ENCODE measurements around the gene CAMSAP3. TPM values are rescaled to one million over a fixed set of nuclear protein-coding genes. Genes with fewer than 3 reads are reported as not detected.

The CAMSAP3 gene
- total RNA-seq, 1 donor from 2014 or later, result 4.1 TPM

DNA sequence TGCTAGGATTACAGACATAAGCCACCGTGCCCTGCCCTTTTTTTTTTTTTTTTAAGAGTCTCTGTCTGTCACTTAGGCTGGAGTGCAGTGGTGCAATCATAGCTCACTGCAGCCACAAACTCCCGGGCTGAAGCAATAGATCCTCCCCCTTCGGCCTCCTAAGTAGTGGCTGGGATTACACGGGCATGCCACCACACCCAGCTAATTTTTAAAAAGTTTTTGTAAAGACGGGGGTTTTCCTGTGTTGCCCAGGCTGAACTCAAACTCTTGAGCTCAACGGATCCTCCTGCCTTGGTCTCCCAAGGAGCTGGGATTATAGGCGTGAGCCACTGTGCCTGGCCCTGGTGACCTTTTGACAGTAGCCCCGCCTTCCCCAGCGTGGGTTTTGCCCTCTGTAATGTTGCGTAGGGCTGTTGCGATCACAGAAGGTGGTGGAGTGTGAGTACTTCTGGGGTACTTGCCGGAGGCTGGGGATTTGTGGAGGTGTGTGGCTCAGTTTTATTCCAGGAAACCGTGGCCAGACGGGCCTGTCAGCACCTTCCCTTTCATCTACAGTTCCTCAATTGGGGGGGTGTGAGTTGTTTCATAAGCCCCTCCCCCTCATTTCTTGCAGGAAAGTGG lies 61.6 kb downstream of the CAMSAP3 start:
- no peak for FAIRE-seq
- Histone ChIP-seq H3K4me3 (ENCODE audit: insufficient read depth, low read depth, low read length) (no peak overlapping the region), H2AFZ (ENCODE audit: low read depth, low read length) (no peak overlapping the region), H3K4me1 (ENCODE audit: insufficient read depth, low read length) (no peaks in the 10 kb centered on the region), H3K27ac (ENCODE audit: low read depth, low read length) (no peak overlapping the region), H3K27me3 (ENCODE audit: insufficient read depth, low read length) (peaks cover 2% of the 10 kb centered on the region), H3K9ac (ENCODE audit: low read length) (no peak overlapping the region), H3K36me3 (ENCODE audit: insufficient read depth, low read length) (no peaks in the 10 kb centered on the region), H4K20me1 (ENCODE audit: insufficient read depth, low read length) (no peaks in the 10 kb centered on the region), H3K4me2 (ENCODE audit: low read length) (no peak overlapping the region), H3K79me2 (ENCODE audit: insufficient read depth, low read length) (no peaks in the 10 kb centered on the region), H3K9me3 (ENCODE audit: insufficient read depth, low read depth, low read length) (no peaks in the 10 kb centered on the region)
- no peak for TF ChIP-seq EZH2 (IDR thresholded peaks at IDR 0.05; ENCODE audit: insufficient read depth, low read length)
- TF ChIP-seq, protein P1, sequence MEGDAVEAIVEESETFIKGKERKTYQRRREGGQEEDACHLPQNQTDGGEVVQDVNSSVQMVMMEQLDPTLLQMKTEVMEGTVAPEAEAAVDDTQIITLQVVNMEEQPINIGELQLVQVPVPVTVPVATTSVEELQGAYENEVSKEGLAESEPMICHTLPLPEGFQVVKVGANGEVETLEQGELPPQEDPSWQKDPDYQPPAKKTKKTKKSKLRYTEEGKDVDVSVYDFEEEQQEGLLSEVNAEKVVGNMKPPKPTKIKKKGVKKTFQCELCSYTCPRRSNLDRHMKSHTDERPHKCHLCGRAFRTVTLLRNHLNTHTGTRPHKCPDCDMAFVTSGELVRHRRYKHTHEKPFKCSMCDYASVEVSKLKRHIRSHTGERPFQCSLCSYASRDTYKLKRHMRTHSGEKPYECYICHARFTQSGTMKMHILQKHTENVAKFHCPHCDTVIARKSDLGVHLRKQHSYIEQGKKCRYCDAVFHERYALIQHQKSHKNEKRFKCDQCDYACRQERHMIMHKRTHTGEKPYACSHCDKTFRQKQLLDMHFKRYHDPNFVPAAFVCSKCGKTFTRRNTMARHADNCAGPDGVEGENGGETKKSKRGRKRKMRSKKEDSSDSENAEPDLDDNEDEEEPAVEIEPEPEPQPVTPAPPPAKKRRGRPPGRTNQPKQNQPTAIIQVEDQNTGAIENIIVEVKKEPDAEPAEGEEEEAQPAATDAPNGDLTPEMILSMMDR (IDR thresholded peaks at IDR 0.05; ENCODE audit: insufficient read depth, low read depth, low read length), result no peak
- Mint-ChIP-seq H3K27me3 (ENCODE audit: low read depth, unreplicated experiment) (peaks cover 49% of the 10 kb centered on the region), H3K4me1 (ENCODE audit: low read depth, unreplicated experiment) (no peaks in the 10 kb centered on the region), H3K4me3 (ENCODE audit: unreplicated experiment) (no peak overlapping the region), H3K27ac (ENCODE audit: unreplicated experiment) (no peak overlapping the region), H3K36me3 (ENCODE audit: low read depth, unreplicated experiment) (no peaks in the 10 kb centered on the region), H3K9me3 (ENCODE audit: unreplicated experiment) (no peaks in the 10 kb centered on the region)
- DNase-seq (ENCODE audit: low read depth), result no peak

DNA sequence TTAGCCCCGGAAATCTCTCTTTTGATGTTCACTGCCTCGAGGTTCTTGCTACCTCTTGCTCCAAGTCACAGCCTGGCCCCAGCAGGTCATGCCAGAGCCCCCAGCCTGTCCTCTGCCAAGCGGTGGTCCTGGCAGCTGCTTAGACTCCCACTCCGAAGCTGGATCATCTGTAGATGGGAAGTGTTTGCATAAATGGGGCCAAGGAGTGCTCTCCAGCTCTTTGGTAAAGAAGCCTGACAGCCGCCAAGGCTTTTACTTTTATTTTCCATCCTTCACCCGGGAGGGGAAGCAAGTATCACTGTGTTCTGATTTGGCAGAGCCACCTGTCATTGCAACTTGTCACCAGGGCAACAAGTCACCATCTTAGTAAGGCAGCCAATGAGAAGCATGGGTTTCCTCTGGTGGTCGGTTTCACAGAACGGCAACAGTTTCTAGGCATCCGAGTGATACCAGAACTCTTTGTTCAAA lies 62.6 kb downstream of the CAMSAP3 start:
- H2AFZ ChIP-seq (ENCODE audit: low read depth, low read length), result no peak overlapping the region
- H3K4me3 ChIP-seq (ENCODE audit: insufficient read depth, low read depth, low read length), result no peak overlapping the region
- H3K4me1 ChIP-seq (ENCODE audit: insufficient read depth, low read length), result no peaks in the 10 kb centered on the region
- H3K9me3 ChIP-seq (ENCODE audit: insufficient read depth, low read depth, low read length), result no peaks in the 10 kb centered on the region
- H3K9ac ChIP-seq (ENCODE audit: low read length), result no peak overlapping the region
- H4K20me1 ChIP-seq (ENCODE audit: insufficient read depth, low read length), result no peaks in the 10 kb centered on the region
- H3K36me3 Mint-ChIP-seq (ENCODE audit: low read depth, unreplicated experiment), result no peaks in the 10 kb centered on the region
- H3K79me2 ChIP-seq (ENCODE audit: insufficient read depth, low read length), result no peaks in the 10 kb centered on the region
- no peak for FAIRE-seq
- no peak overlapping the region for H3K4me2 ChIP-seq (ENCODE audit: low read length)
- TF ChIP-seq EZH2 (IDR thresholded peaks at IDR 0.05; ENCODE audit: insufficient read depth, low read length), result no peak
- TF ChIP-seq, protein P1 (IDR thresholded peaks at IDR 0.05; ENCODE audit: insufficient read depth, low read depth, low read length), result no peak
- peaks cover 2% of the 10 kb centered on the region for H3K27me3 ChIP-seq (ENCODE audit: insufficient read depth, low read length)
- DNase-seq (ENCODE audit: low read depth), result no peak
- no peak overlapping the region for H3K27ac Mint-ChIP-seq (ENCODE audit: unreplicated experiment)
- H3K27ac ChIP-seq (ENCODE audit: low read depth, low read length), result no peak overlapping the region
- H3K36me3 ChIP-seq (ENCODE audit: insufficient read depth, low read length), result no peaks in the 10 kb centered on the region
- no peaks in the 10 kb centered on the region for H3K9me3 Mint-ChIP-seq (ENCODE audit: unreplicated experiment)
- H3K4me3 Mint-ChIP-seq (ENCODE audit: unreplicated experiment), result no peak overlapping the region
- H3K4me1 Mint-ChIP-seq (ENCODE audit: low read depth, unreplicated experiment), result no peaks in the 10 kb centered on the region
- H3K27me3 Mint-ChIP-seq (ENCODE audit: low read depth, unreplicated experiment), result peaks cover 43% of the 10 kb centered on the region

All from astrocyte (in vitro differentiated cells and primary cell).